PFSK-1 (cell line): ENCODE data around the gene CHERP.

Experiments used
- FOXP2 ChIP-seq: optimal IDR thresholded peaks from 2 replicates; pipeline ENCODE3; 2011; ENCODE audit warnings: borderline replicate concordance, control low read depth, inconsistent platforms; ENCODE audit not compliant: insufficient read depth; ENCODE audit errors: extremely low read length, extremely low read depth
- SIN3A ChIP-seq: IDR thresholded peaks from 2 replicates; pipeline ENCODE4 v1.6.1; 2012; ENCODE audit warnings: mild to moderate bottlenecking, low read length, moderate library complexity, borderline replicate concordance; ENCODE audit not compliant: insufficient read depth
- TAF1 ChIP-seq: IDR thresholded peaks from 2 replicates; pipeline ENCODE4 v1.6.1; 2012; ENCODE audit warnings: low read length, control low read depth, borderline replicate concordance; ENCODE audit not compliant: insufficient read depth
- TF ChIP-seq, protein P1 (sequence below), 2 experiments: IDR thresholded peaks; 2 replicates each; pipeline versions ENCODE4 v1.6.1 to v1.8.0; 2011 to 2012; ENCODE audit warnings: low read depth in 2 of 2, low read length in 2 of 2, control low read depth in 1 of 2, inconsistent platforms in 1 of 2, mild to moderate bottlenecking in 1 of 2, moderate library complexity in 1 of 2; ENCODE audit not compliant: insufficient read depth in 1 of 2

GRCh38 chr19:16514383-16515019 is 27.7 kb downstream of the CHERP start:
- TF ChIP-seq SIN3A = no peak
- no peak for TF ChIP-seq TAF1
- no peak for TF ChIP-seq FOXP2
- TF ChIP-seq, protein P1, sequence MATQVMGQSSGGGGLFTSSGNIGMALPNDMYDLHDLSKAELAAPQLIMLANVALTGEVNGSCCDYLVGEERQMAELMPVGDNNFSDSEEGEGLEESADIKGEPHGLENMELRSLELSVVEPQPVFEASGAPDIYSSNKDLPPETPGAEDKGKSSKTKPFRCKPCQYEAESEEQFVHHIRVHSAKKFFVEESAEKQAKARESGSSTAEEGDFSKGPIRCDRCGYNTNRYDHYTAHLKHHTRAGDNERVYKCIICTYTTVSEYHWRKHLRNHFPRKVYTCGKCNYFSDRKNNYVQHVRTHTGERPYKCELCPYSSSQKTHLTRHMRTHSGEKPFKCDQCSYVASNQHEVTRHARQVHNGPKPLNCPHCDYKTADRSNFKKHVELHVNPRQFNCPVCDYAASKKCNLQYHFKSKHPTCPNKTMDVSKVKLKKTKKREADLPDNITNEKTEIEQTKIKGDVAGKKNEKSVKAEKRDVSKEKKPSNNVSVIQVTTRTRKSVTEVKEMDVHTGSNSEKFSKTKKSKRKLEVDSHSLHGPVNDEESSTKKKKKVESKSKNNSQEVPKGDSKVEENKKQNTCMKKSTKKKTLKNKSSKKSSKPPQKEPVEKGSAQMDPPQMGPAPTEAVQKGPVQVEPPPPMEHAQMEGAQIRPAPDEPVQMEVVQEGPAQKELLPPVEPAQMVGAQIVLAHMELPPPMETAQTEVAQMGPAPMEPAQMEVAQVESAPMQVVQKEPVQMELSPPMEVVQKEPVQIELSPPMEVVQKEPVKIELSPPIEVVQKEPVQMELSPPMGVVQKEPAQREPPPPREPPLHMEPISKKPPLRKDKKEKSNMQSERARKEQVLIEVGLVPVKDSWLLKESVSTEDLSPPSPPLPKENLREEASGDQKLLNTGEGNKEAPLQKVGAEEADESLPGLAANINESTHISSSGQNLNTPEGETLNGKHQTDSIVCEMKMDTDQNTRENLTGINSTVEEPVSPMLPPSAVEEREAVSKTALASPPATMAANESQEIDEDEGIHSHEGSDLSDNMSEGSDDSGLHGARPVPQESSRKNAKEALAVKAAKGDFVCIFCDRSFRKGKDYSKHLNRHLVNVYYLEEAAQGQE (IDR thresholded peaks at IDR 0.05; ENCODE audit: insufficient read depth in 1 of 2, low read depth in 2 of 2, low read length in 2 of 2) = no peak
